WTC11 (cell line): ENCODE measurements around the gene RRAS. TPM values are rescaled to one million over a fixed set of nuclear protein-coding genes. Genes with fewer than 3 reads are reported as not detected.

Source experiments
- ATAC-seq: fragments of 200-7000 bp; cut with Tn5 transposase; 2 replicates; pipeline ENCODE4 v1.10.0; 2021; ENCODE audit warnings: mild to moderate bottlenecking, moderate library complexity
- CTCF ChIA-PET: fragments of 300-600 bp; sonication (Branson Sonifier 250); formaldehyde crosslinking; loops from one replicate; lab custom pipeline; 2021; ENCODE audit warnings: antibody characterized with exemption; lab: Charles Lee
- POLR2A ChIA-PET: fragments of 350-600 bp; sonication (Branson Sonifier 250); formaldehyde crosslinking; loops from one replicate; lab custom pipeline; 2021; ENCODE audit warnings: antibody characterized with exemption; lab: Charles Lee
- DNase-seq: peaks from one replicate; pipeline ENCODE4 v3.0.0; 2021; ENCODE audit warnings: low spot score
- H3K27ac Mint-ChIP-seq: 2 replicates; pipeline ENCODE4 v1.8.0; 2021; ENCODE audit warnings: mixed read lengths
- H3K27me3 Mint-ChIP-seq: 2 replicates; pipeline ENCODE4 v1.8.0; 2021; ENCODE audit warnings: low read depth, mild to moderate bottlenecking, moderate library complexity, mixed read lengths
- H3K36me3 Mint-ChIP-seq: 2 replicates; pipeline ENCODE4 v1.8.0; 2021; ENCODE audit warnings: mixed read lengths
- H3K4me1 Mint-ChIP-seq: 2 replicates; pipeline ENCODE4 v1.8.0; 2022; ENCODE audit warnings: mixed read lengths
- H3K4me3 Mint-ChIP-seq: 2 replicates; pipeline ENCODE4 v1.8.0; 2021; ENCODE audit warnings: mild to moderate bottlenecking, moderate library complexity, mixed read lengths
- H3K9me3 Mint-ChIP-seq: 2 replicates; pipeline ENCODE4 v1.8.0; 2021; ENCODE audit warnings: mixed read lengths
- CREM ChIP-seq: sonication (generic); formaldehyde crosslinking; IDR thresholded peaks from 2 replicates; pipeline ENCODE4 v1.8.1; 2022; ENCODE audit warnings: mild to moderate bottlenecking, missing genetic modification reagents, moderate library complexity
- ESRRA ChIP-seq: sonication (generic); formaldehyde crosslinking; IDR thresholded peaks from 2 replicates; pipeline ENCODE4 v1.8.1; 2022; ENCODE audit warnings: mild to moderate bottlenecking, missing genetic modification reagents, borderline replicate concordance
- ETV6 ChIP-seq: sonication (generic); formaldehyde crosslinking; IDR thresholded peaks from 2 replicates; pipeline ENCODE4 v1.8.1; 2022; ENCODE audit warnings: mild to moderate bottlenecking, missing genetic modification reagents
- JAZF1 ChIP-seq: fragments of 250-450 bp; sonication (Bioruptor Pico); IDR thresholded peaks from 2 replicates; pipeline ENCODE4 v1.9.0; 2021; ENCODE audit warnings: moderate library complexity, mild to moderate bottlenecking, inconsistent platforms
- NFATC4 ChIP-seq: fragments of 250-450 bp; sonication (Bioruptor Pico); IDR thresholded peaks from 2 replicates; pipeline ENCODE4 v1.9.0; 2021; ENCODE audit warnings: mild to moderate bottlenecking
- NR1H2 ChIP-seq: sonication (generic); formaldehyde crosslinking; IDR thresholded peaks from 2 replicates; pipeline ENCODE4 v1.9.0; 2021; ENCODE audit warnings: mild to moderate bottlenecking, moderate library complexity, missing genetic modification reagents
- RELA ChIP-seq: sonication (generic); formaldehyde crosslinking; IDR thresholded peaks from 2 replicates; pipeline ENCODE4 v1.8.1; 2022; ENCODE audit warnings: missing genetic modification reagents, mild to moderate bottlenecking, borderline replicate concordance
- SMAD3 ChIP-seq: sonication (generic); formaldehyde crosslinking; IDR thresholded peaks from 2 replicates; pipeline ENCODE4 v1.8.0; 2022; ENCODE audit warnings: missing genetic modification reagents, mild to moderate bottlenecking, borderline replicate concordance
- SOX15 ChIP-seq: fragments of 250-450 bp; sonication (Bioruptor Pico); IDR thresholded peaks from 2 replicates; pipeline ENCODE4 v1.9.0; 2021; ENCODE audit warnings: mild to moderate bottlenecking
- ZNF138 ChIP-seq: sonication (generic); formaldehyde crosslinking; conservative IDR thresholded peaks from 2 replicates; pipeline ENCODE4 v1.8.1; 2022; ENCODE audit warnings: mild to moderate bottlenecking, moderate library complexity, missing genetic modification reagents
- ZNF263 ChIP-seq: sonication (generic); formaldehyde crosslinking; IDR thresholded peaks from 2 replicates; pipeline ENCODE4 v1.8.1; 2022; ENCODE audit warnings: low read depth, mild to moderate bottlenecking, moderate library complexity, missing genetic modification reagents
- ZNF423 ChIP-seq: fragments of 250-450 bp; sonication (Bioruptor Pico); IDR thresholded peaks from 2 replicates; pipeline ENCODE4 v2.1.2; 2022; ENCODE audit warnings: mild to moderate bottlenecking, moderate library complexity
- total RNA-seq: library from RNA; stranded (reverse); gene quantifications from 3 replicates; pipeline ENCODE4 v1.2.3, GENCODE V29; 2021
- TF ChIP-seq, protein P1 (sequence below): sonication (generic); formaldehyde crosslinking; IDR thresholded peaks from 2 replicates; pipeline ENCODE4 v1.8.0; 2022; ENCODE audit warnings: mild to moderate bottlenecking, missing genetic modification reagents
- TF ChIP-seq, protein P2 (sequence below): sonication (generic); formaldehyde crosslinking; IDR thresholded peaks from 2 replicates; pipeline ENCODE4 v1.8.0; 2023; ENCODE audit warnings: mild to moderate bottlenecking, missing genetic modification reagents
- TF ChIP-seq, protein P3 (sequence below): fragments of 250-450 bp; sonication (Bioruptor Pico); IDR thresholded peaks from 2 replicates; pipeline ENCODE4 v1.8.0; 2021; ENCODE audit warnings: mild to moderate bottlenecking
- TF ChIP-seq, protein P4 (sequence below): sonication (generic); formaldehyde crosslinking; IDR thresholded peaks from 2 replicates; pipeline ENCODE4 v1.8.1; 2022; ENCODE audit warnings: mild to moderate bottlenecking, moderate library complexity, missing genetic modification reagents
- TF ChIP-seq, protein P5 (sequence below): sonication (generic); formaldehyde crosslinking; IDR thresholded peaks from 2 replicates; pipeline ENCODE4 v1.8.1; 2022; ENCODE audit warnings: mild to moderate bottlenecking, missing genetic modification reagents, moderate library complexity, borderline replicate concordance
- TF ChIP-seq, protein P6 (sequence below): sonication (generic); formaldehyde crosslinking; IDR thresholded peaks from 2 replicates; pipeline ENCODE4 v1.8.0; 2022; ENCODE audit warnings: missing genetic modification reagents
- TF ChIP-seq, protein P7 (sequence below): fragments of 250-450 bp; sonication (Bioruptor Pico); conservative IDR thresholded peaks from 2 replicates; pipeline ENCODE4 v1.9.0; 2021; ENCODE audit warnings: mild to moderate bottlenecking

Gene RRAS
- total RNA-seq, 1 experiment from 2014 or later, result 11.4 TPM

DNA sequence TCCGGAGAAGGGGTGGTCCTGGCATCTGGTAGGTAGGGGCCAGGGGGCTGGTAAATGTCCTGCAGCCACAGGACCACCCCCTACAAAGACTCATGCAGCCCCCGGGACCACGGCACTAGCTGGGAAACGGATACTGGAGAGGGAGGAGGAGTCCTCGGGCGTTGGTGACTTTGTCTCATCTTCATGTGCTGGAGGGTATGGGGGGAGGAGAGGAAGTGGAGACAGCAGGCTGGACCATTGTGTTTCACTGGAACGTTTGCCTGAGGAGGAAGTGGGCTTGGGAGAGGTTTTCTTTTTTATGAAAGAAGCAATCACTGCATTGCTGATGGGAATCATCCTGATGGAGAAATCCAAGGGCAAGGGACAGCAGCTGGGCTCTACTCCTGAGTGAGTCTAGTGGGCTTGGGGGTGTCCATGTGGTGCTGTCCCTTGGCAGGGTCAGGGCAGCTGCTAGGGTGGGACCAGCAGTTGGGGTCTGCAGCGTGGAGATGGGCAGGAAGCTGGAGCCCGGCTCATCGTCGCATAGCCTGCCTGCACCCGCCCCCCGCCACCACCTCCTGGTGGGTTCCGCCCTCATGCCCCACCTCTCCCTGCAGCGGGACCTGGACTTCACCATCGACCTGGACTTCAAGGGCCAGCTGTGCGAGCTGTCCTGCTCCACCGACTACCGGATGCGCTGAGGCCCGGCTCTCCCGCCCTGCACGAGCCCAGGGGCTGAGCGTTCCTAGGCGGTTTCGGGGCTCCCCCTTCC, 47.8 kb upstream of the RRAS start:
- TF ChIP-seq ETV6 (CRISPR knock-in tag) (no peak), ZNF138 (CRISPR knock-in tag) (no peak), CREM (CRISPR knock-in tag) (no peak), SMAD3 (CRISPR knock-in tag) (no peak), ZNF423 (no peak), JAZF1 (CRISPR knock-in tag) (no peak), ESRRA (CRISPR knock-in tag) (no peak), NFATC4 (CRISPR knock-in tag) (no peak), RELA (no peak)
- TF ChIP-seq, protein P1, sequence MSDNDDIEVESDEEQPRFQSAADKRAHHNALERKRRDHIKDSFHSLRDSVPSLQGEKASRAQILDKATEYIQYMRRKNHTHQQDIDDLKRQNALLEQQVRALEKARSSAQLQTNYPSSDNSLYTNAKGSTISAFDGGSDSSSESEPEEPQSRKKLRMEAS (CRISPR knock-in tag), result no peak
- TF ChIP-seq, protein P2, sequence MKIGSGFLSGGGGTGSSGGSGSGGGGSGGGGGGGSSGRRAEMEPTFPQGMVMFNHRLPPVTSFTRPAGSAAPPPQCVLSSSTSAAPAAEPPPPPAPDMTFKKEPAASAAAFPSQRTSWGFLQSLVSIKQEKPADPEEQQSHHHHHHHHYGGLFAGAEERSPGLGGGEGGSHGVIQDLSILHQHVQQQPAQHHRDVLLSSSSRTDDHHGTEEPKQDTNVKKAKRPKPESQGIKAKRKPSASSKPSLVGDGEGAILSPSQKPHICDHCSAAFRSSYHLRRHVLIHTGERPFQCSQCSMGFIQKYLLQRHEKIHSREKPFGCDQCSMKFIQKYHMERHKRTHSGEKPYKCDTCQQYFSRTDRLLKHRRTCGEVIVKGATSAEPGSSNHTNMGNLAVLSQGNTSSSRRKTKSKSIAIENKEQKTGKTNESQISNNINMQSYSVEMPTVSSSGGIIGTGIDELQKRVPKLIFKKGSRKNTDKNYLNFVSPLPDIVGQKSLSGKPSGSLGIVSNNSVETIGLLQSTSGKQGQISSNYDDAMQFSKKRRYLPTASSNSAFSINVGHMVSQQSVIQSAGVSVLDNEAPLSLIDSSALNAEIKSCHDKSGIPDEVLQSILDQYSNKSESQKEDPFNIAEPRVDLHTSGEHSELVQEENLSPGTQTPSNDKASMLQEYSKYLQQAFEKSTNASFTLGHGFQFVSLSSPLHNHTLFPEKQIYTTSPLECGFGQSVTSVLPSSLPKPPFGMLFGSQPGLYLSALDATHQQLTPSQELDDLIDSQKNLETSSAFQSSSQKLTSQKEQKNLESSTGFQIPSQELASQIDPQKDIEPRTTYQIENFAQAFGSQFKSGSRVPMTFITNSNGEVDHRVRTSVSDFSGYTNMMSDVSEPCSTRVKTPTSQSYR (CRISPR knock-in tag), result no peak
- TF ChIP-seq, protein P3, sequence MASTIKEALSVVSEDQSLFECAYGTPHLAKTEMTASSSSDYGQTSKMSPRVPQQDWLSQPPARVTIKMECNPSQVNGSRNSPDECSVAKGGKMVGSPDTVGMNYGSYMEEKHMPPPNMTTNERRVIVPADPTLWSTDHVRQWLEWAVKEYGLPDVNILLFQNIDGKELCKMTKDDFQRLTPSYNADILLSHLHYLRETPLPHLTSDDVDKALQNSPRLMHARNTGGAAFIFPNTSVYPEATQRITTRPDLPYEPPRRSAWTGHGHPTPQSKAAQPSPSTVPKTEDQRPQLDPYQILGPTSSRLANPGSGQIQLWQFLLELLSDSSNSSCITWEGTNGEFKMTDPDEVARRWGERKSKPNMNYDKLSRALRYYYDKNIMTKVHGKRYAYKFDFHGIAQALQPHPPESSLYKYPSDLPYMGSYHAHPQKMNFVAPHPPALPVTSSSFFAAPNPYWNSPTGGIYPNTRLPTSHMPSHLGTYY (CRISPR knock-in tag), result no peak
- TF ChIP-seq, protein P4, sequence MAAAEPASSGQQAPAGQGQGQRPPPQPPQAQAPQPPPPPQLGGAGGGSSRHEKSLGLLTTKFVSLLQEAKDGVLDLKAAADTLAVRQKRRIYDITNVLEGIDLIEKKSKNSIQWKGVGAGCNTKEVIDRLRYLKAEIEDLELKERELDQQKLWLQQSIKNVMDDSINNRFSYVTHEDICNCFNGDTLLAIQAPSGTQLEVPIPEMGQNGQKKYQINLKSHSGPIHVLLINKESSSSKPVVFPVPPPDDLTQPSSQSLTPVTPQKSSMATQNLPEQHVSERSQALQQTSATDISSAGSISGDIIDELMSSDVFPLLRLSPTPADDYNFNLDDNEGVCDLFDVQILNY (CRISPR knock-in tag), result no peak
- TF ChIP-seq, all 79 proteins: peak for 0
- DNase-seq, result no peak
- Mint-ChIP-seq H3K4me3 (no peak overlapping the region), H3K36me3 (peaks cover 42% of the 10 kb centered on the region), H3K4me1 (peaks cover 48% of the 10 kb centered on the region), H3K27me3 (no peaks in the 10 kb centered on the region), H3K9me3 (no peaks in the 10 kb centered on the region), H3K27ac (peak overlapping the region; percentile 81)
- CTCF ChIA-PET, result interaction anchor here (0.7 to 3.8 kb wide), 3 partner anchors 9 to 198 kb away, joined by 3 to 19 read pairs (median 14); no protein-coding TSS in a partner anchor
- POLR2A ChIA-PET, result interaction anchor here (0.6 to 5.9 kb wide), 4 partner anchors 12 to 45 kb away, joined by 3 to 38 read pairs (median 6); partner anchors contain the start of genes PRMT1 and SCAF1
- ATAC-seq, result no peak

DNA sequence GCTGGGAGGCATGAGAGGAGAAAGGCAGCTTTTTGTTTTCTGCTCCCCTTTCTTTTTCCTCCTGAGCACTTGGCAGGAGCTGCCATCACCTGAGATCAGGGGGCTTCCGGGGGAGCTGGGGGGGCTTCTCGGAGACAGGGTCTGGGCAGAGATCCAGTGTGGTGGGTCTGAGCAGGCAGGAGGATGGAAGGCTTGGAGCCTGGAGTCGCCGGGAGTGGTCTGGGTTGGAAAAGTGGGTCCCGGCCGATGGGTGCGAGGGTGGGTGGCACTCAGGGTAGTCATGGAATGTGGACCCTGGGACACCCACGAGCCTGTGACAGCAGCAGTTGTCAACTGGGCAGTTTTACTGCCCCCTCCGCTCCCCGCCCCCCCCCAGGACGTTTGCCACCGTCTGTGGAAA, 47.2 kb upstream of the RRAS start:
- H3K4me1 Mint-ChIP-seq, result peaks cover 46% of the 10 kb centered on the region
- POLR2A ChIA-PET, result interaction anchor here (0.6 to 5.9 kb wide), 2 partner anchors 11 to 31 kb away, joined by 5 to 38 read pairs; partner anchors contain the start of gene PRMT1
- peak overlapping the region; percentile 81 for H3K27ac Mint-ChIP-seq
- H3K27me3 Mint-ChIP-seq, result no peaks in the 10 kb centered on the region
- CTCF ChIA-PET, result interaction anchor here (0.7 kb wide), 1 partner anchor 198 kb away, joined by 3 read pairs; no protein-coding TSS in a partner anchor
- no peak for ATAC-seq
- DNase-seq, result no peak
- H3K4me3 Mint-ChIP-seq, result no peak overlapping the region; the same call in 1 of the 2 replicates
- H3K36me3 Mint-ChIP-seq, result peaks cover 47% of the 10 kb centered on the region
- no peaks in the 10 kb centered on the region for H3K9me3 Mint-ChIP-seq
- no peak for TF ChIP-seq NR1H2
- TF ChIP-seq, protein P5, sequence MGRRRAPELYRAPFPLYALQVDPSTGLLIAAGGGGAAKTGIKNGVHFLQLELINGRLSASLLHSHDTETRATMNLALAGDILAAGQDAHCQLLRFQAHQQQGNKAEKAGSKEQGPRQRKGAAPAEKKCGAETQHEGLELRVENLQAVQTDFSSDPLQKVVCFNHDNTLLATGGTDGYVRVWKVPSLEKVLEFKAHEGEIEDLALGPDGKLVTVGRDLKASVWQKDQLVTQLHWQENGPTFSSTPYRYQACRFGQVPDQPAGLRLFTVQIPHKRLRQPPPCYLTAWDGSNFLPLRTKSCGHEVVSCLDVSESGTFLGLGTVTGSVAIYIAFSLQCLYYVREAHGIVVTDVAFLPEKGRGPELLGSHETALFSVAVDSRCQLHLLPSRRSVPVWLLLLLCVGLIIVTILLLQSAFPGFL, result no peak
- TF ChIP-seq, protein P6, sequence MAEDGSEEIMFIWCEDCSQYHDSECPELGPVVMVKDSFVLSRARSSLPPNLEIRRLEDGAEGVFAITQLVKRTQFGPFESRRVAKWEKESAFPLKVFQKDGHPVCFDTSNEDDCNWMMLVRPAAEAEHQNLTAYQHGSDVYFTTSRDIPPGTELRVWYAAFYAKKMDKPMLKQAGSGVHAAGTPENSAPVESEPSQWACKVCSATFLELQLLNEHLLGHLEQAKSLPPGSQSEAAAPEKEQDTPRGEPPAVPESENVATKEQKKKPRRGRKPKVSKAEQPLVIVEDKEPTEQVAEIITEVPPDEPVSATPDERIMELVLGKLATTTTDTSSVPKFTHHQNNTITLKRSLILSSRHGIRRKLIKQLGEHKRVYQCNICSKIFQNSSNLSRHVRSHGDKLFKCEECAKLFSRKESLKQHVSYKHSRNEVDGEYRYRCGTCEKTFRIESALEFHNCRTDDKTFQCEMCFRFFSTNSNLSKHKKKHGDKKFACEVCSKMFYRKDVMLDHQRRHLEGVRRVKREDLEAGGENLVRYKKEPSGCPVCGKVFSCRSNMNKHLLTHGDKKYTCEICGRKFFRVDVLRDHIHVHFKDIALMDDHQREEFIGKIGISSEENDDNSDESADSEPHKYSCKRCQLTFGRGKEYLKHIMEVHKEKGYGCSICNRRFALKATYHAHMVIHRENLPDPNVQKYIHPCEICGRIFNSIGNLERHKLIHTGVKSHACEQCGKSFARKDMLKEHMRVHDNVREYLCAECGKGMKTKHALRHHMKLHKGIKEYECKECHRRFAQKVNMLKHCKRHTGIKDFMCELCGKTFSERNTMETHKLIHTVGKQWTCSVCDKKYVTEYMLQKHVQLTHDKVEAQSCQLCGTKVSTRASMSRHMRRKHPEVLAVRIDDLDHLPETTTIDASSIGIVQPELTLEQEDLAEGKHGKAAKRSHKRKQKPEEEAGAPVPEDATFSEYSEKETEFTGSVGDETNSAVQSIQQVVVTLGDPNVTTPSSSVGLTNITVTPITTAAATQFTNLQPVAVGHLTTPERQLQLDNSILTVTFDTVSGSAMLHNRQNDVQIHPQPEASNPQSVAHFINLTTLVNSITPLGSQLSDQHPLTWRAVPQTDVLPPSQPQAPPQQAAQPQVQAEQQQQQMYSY (CRISPR knock-in tag), result no peak
- no peak for TF ChIP-seq SOX15 (CRISPR knock-in tag)
- TF ChIP-seq ETV6 (CRISPR knock-in tag), result no peak
- TF ChIP-seq ZNF263 (CRISPR knock-in tag), result no peak
- no peak for TF ChIP-seq ZNF138 (CRISPR knock-in tag)
- TF ChIP-seq, protein P4 (CRISPR knock-in tag), result no peak
- TF ChIP-seq, protein P7, sequence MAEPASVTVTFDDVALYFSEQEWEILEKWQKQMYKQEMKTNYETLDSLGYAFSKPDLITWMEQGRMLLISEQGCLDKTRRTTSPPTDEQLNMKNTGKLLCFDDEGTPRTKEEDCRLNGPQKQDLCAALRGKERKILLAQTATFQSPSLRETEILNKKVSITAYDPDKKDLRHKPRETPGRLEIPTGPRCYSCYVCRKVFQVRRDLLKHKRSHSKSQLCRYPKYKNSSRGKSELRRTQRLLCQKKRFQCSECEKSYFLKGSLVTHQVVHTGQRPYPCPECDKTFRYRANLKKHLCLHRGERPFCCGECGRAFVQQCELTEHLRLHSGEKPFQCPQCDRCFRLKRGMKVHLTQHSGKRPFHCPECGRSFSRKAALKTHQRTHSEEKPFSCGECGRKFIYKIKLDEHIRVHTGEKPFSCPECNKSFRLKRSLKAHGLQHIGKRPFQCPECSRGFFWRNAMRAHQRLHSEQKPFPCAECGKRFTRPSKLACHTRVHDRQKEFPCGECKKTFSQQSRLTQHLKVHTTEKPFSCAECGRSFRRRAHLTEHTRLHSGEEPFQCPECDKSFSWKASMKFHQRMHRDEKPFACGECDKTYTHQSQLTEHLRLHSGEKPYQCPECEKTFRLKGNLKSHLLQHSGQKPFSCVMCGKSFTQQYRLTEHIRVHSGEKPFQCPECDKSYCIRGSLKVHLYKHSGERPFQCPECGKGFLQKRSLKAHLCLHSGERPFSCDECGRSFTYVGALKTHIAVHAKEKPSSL (CRISPR knock-in tag), result no peak
